ENCODE measurements around the gene WBP4. TPM values are rescaled to one million over a fixed set of nuclear protein-coding genes. Genes with fewer than 3 reads are reported as not detected.

Gene WBP4
- total and polyA plus RNA-seq, 9 of the 15 experiments (the other 6 are each of a cell fraction or from before 2014, with no cell fraction given), result 5.5 to 12.2 (median 7.9) TPM

DNA sequence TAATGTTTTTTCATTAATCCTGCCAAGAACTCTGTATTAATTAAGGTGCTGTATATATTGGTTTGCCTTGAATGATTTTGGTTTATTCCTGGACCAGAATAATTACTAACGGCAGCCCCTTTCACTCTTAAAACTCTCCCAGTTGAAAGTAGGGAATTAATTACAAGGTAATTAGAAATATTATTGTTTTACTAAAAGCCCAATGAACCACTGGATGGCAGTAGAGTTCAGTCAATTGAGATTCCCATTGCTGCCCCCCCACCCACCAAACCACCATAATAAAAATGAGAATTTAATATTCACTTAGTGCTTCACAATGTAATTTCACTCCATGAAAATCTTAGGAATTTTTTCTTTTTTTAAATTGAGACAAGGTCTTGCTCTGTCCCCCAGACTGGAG, 13.7 kb downstream of the WBP4 start (continued):
- TF ChIP-seq RBM15 (IDR thresholded peaks at IDR 0.05; ENCODE audit: insufficient read depth, low read length) (no peak), COPS2 (conservative IDR thresholded peaks at IDR 0.05) (no peak)

DNA sequence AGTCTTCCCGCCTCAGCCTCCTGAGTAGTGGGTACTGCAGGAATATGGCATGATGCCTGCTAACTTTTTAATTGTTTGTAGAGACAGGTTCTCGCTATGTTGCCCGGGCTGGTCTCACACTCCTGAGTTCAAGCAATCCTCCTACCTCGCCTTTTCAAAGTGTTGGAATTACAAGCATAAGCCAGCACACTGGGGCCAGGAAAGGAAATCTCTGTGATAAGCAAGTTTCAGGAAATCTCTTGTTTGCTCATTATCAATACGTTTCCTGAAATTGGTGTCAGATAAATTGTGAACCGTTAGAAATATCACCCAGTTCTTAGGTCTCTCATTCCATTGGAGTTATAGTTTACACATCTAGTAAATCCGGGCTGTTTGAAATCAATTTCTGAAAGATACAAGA, 14.2 kb downstream of the WBP4 start:
- Histone ChIP-seq H3K9ac (ENCODE audit: insufficient read depth in 1 of 2, low read depth in 2 of 2, low read length in 2 of 2) (no peak overlapping the region), H2AFZ (ENCODE audit: low read depth, low read length) (no peak overlapping the region), H3K27me3 (ENCODE audit: control insufficient read depth in 2 of 2, insufficient read depth in 2 of 2, low read length in 2 of 2) (no peaks in the 10 kb centered on the region), H3K4me3 (no peak overlapping the region), H3K9me3 (replicated peaks; ENCODE audit: control insufficient read depth, insufficient read depth, low read depth, low read length) (no peaks in the 10 kb centered on the region), H3K4me2 (ENCODE audit: insufficient read depth, low read length) (no peak overlapping the region), H3K36me3 (ENCODE audit: control insufficient read depth, insufficient read depth, low read length) (peaks cover 52% of the 10 kb centered on the region), H3K4me1 (replicated peaks in 1 of 2; ENCODE audit: control insufficient read depth in 2 of 2, insufficient read depth in 2 of 2, low read length in 2 of 2) (no peaks in the 10 kb centered on the region; a peak in 1 of 5 replicates), H4K20me1 (replicated peaks; ENCODE audit: control insufficient read depth, insufficient read depth, low read length) (no peaks in the 10 kb centered on the region), H3K9me1 (ENCODE audit: control insufficient read depth, insufficient read depth, low read length) (no peaks in the 10 kb centered on the region), H3K79me2 (ENCODE audit: control insufficient read depth, insufficient read depth, low read length) (no peaks in the 10 kb centered on the region), H3K27ac (ENCODE audit: extremely low read depth, low read depth, low read length) (no peak overlapping the region)
- intact Hi-C loops (cut with micrococcal nuclease), result loop anchor here (1.0 to 5.0 kb wide), 2 partner anchors 57 to 147 kb away; partner anchors contain the start of gene KBTBD6
- DNase-seq (ENCODE audit: extremely low read depth in 1 of 4, low spot score in 3 of 4), result no peak
- no peak for ATAC-seq
- FAIRE-seq, result no peak
- CTCF ChIA-PET (ENCODE audit: low intra/inter-chr PET ratio), result interaction anchor here (0.6 to 1.0 kb wide), 2 partner anchors 119 to 146 kb away, joined by 3 read pairs; no protein-coding TSS in a partner anchor
- POLR2A ChIA-PET, result no interaction called here
- no TSS peak for BruUV-seq (replicated peaks)
- WGBS (ENCODE audit: insufficient coverage, low coverage, missing lambda C conversion rate), result 91% methylated on average over 7 of the region's 7 CpGs
- in situ Hi-C loops (cut with MboI), result no loop called here
- TF ChIP-seq SIRT6 (IDR thresholded peaks at IDR 0.05; ENCODE audit: low read depth, low read length) (no peak), CC2D1A (IDR thresholded peaks at IDR 0.05) (no peak)
- TF ChIP-seq, protein P1, sequence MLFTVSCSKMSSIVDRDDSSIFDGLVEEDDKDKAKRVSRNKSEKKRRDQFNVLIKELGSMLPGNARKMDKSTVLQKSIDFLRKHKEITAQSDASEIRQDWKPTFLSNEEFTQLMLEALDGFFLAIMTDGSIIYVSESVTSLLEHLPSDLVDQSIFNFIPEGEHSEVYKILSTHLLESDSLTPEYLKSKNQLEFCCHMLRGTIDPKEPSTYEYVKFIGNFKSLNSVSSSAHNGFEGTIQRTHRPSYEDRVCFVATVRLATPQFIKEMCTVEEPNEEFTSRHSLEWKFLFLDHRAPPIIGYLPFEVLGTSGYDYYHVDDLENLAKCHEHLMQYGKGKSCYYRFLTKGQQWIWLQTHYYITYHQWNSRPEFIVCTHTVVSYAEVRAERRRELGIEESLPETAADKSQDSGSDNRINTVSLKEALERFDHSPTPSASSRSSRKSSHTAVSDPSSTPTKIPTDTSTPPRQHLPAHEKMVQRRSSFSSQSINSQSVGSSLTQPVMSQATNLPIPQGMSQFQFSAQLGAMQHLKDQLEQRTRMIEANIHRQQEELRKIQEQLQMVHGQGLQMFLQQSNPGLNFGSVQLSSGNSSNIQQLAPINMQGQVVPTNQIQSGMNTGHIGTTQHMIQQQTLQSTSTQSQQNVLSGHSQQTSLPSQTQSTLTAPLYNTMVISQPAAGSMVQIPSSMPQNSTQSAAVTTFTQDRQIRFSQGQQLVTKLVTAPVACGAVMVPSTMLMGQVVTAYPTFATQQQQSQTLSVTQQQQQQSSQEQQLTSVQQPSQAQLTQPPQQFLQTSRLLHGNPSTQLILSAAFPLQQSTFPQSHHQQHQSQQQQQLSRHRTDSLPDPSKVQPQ (CRISPR knock-in tag; IDR thresholded peaks at IDR 0.05; ENCODE audit: borderline replicate concordance), result no peak
- TF ChIP-seq, protein P2, sequence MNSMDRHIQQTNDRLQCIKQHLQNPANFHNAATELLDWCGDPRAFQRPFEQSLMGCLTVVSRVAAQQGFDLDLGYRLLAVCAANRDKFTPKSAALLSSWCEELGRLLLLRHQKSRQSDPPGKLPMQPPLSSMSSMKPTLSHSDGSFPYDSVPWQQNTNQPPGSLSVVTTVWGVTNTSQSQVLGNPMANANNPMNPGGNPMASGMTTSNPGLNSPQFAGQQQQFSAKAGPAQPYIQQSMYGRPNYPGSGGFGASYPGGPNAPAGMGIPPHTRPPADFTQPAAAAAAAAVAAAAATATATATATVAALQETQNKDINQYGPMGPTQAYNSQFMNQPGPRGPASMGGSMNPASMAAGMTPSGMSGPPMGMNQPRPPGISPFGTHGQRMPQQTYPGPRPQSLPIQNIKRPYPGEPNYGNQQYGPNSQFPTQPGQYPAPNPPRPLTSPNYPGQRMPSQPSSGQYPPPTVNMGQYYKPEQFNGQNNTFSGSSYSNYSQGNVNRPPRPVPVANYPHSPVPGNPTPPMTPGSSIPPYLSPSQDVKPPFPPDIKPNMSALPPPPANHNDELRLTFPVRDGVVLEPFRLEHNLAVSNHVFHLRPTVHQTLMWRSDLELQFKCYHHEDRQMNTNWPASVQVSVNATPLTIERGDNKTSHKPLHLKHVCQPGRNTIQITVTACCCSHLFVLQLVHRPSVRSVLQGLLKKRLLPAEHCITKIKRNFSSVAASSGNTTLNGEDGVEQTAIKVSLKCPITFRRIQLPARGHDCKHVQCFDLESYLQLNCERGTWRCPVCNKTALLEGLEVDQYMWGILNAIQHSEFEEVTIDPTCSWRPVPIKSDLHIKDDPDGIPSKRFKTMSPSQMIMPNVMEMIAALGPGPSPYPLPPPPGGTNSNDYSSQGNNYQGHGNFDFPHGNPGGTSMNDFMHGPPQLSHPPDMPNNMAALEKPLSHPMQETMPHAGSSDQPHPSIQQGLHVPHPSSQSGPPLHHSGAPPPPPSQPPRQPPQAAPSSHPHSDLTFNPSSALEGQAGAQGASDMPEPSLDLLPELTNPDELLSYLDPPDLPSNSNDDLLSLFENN (IDR thresholded peaks at IDR 0.05; ENCODE audit: low read depth in 2 of 2, low read length in 2 of 2), result no peak
- TF ChIP-seq, protein P3, sequence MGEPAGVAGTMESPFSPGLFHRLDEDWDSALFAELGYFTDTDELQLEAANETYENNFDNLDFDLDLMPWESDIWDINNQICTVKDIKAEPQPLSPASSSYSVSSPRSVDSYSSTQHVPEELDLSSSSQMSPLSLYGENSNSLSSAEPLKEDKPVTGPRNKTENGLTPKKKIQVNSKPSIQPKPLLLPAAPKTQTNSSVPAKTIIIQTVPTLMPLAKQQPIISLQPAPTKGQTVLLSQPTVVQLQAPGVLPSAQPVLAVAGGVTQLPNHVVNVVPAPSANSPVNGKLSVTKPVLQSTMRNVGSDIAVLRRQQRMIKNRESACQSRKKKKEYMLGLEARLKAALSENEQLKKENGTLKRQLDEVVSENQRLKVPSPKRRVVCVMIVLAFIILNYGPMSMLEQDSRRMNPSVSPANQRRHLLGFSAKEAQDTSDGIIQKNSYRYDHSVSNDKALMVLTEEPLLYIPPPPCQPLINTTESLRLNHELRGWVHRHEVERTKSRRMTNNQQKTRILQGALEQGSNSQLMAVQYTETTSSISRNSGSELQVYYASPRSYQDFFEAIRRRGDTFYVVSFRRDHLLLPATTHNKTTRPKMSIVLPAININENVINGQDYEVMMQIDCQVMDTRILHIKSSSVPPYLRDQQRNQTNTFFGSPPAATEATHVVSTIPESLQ (CRISPR knock-in tag; IDR thresholded peaks at IDR 0.05), result no peak
- TF ChIP-seq, protein P4, sequence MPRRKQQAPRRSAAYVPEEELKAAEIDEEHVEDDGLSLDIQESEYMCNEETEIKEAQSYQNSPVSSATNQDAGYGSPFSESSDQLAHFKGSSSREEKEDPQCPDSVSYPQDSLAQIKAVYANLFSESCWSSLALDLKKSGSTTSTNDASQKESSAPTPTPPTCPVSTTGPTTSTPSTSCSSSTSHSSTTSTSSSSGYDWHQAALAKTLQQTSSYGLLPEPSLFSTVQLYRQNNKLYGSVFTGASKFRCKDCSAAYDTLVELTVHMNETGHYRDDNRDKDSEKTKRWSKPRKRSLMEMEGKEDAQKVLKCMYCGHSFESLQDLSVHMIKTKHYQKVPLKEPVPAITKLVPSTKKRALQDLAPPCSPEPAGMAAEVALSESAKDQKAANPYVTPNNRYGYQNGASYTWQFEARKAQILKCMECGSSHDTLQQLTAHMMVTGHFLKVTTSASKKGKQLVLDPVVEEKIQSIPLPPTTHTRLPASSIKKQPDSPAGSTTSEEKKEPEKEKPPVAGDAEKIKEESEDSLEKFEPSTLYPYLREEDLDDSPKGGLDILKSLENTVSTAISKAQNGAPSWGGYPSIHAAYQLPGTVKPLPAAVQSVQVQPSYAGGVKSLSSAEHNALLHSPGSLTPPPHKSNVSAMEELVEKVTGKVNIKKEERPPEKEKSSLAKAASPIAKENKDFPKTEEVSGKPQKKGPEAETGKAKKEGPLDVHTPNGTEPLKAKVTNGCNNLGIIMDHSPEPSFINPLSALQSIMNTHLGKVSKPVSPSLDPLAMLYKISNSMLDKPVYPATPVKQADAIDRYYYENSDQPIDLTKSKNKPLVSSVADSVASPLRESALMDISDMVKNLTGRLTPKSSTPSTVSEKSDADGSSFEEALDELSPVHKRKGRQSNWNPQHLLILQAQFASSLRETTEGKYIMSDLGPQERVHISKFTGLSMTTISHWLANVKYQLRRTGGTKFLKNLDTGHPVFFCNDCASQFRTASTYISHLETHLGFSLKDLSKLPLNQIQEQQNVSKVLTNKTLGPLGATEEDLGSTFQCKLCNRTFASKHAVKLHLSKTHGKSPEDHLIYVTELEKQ (CRISPR knock-in tag; IDR thresholded peaks at IDR 0.05), result no peak

Measured in K562 (cell line).